NOMO-1 treated with dmso at 0.1 percent for 144 hours (cell line): ENCODE results near the gene SDR9C7.
"Not testable (repeated sequence)": the region's sequence is repeated elsewhere in the genome, so short reads cannot be mapped to it uniquely, and the experiment has no call there.

Experiments used
- DNase-seq: peaks from one replicate; lab custom pipeline; 2025; ENCODE audit not compliant: unreplicated experiment; lab: John Stamatoyannopoulos, UW

SDR9C7 gene

GRCh38 chr12:56933826-56934625 lies at the start of gene SDR9C7:
Gene SDR9C7, minus strand, starts transcription at chr12:56934408. Its CDS starts 147 bp downstream, at chr12:56934261.
- DNase-seq: no peak

GRCh38 chr12:56983386-56983785 lies 49.2 kb upstream of the SDR9C7 start:
- DNase-seq: no peak

- not testable (repeated sequence) for DNase-seq
Observed at GRCh38 chr12:56982578-56983236, 48.5 kb upstream of the SDR9C7 start.

- DNase-seq: no peak
Observed at GRCh38 chr12:56980941-56981530, 46.8 kb upstream of the SDR9C7 start.

GRCh38 chr12:56980268-56980667 lies 46.1 kb upstream of the SDR9C7 start:
- no peak for DNase-seq

- DNase-seq: no peak
Observed at GRCh38 chr12:56979628-56980027, 45.4 kb upstream of the SDR9C7 start.

GRCh38 chr12:56978397-56979138 lies 44.4 kb upstream of the SDR9C7 start:
- no peak for DNase-seq

- DNase-seq: not testable (repeated sequence)
Observed at GRCh38 chr12:56977361-56977760, 43.2 kb upstream of the SDR9C7 start.

GRCh38 chr12:56974224-56974623 lies 40.0 kb upstream of the SDR9C7 start:
- not testable (repeated sequence) for DNase-seq

- not testable (repeated sequence) for DNase-seq
Observed at GRCh38 chr12:56968910-56969309, 34.7 kb upstream of the SDR9C7 start.

GRCh38 chr12:56965997-56966642 lies 31.9 kb upstream of the SDR9C7 start:
- DNase-seq: not testable (repeated sequence)

- DNase-seq: not testable (repeated sequence)
Observed at GRCh38 chr12:56965124-56965523, 30.9 kb upstream of the SDR9C7 start.

GRCh38 chr12:56963557-56963956 lies 29.3 kb upstream of the SDR9C7 start:
- not testable (repeated sequence) for DNase-seq

- not testable (repeated sequence) for DNase-seq
Observed at GRCh38 chr12:56962247-56962646, 28.0 kb upstream of the SDR9C7 start.

- DNase-seq: no peak
Observed at GRCh38 chr12:56958422-56958821, 24.2 kb upstream of the SDR9C7 start.

GRCh38 chr12:56957229-56958052 lies 23.2 kb upstream of the SDR9C7 start, which contains the start of gene RDH16:
Gene RDH16, minus strand, starts transcription at chr12:56957608. Its CDS starts 146 bp downstream, at chr12:56957462.
- no peak for DNase-seq

- DNase-seq: no peak
Observed at GRCh38 chr12:56955631-56956256, 21.5 kb upstream of the SDR9C7 start.

- no peak for DNase-seq
Observed at GRCh38 chr12:56954958-56955355, 20.7 kb upstream of the SDR9C7 start.
